Femur (tissue), 1 donor: ENCODE data around the gene NAGLU.
"Not testable (repeated sequence)": the region's sequence is repeated elsewhere in the genome, so short reads cannot be mapped to it uniquely, and the experiment has no call there.

ENCODE experiments used
- DNase-seq: peaks from one replicate; pipeline ENCODE4 v3.0.0-alpha.2; 2017

NAGLU gene

GRCh38 chr17:42545755-42546505 is 9.9 kb downstream of the NAGLU start:
- DNase-seq = not testable (repeated sequence)

- no peak for DNase-seq
Observed at GRCh38 chr17:42547001-42547461, 11.0 kb downstream of the NAGLU start.

DNA sequence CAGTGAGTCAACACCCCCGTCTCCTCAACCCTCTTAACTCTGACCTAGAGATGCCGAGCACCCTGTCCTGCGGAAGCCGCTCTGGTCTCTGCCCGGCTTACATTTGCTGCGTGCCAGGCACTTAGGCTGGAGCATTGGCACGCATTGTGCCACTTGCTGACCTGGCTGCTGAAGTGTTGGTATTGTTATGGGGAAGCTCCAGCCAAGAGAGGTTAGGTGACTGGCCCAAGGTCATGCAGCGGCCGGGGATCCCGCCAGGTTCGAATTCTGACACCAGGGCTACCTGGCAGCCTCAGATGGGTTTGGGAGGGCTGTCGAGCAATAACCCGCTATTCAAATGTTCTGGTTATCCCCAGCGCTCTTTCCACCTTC is 11.6 kb downstream of the NAGLU start:
- no peak for DNase-seq

- DNase-seq = peak; percentile 76
Observed at GRCh38 chr17:42548070-42548837, 12.2 kb downstream of the NAGLU start.

DNA sequence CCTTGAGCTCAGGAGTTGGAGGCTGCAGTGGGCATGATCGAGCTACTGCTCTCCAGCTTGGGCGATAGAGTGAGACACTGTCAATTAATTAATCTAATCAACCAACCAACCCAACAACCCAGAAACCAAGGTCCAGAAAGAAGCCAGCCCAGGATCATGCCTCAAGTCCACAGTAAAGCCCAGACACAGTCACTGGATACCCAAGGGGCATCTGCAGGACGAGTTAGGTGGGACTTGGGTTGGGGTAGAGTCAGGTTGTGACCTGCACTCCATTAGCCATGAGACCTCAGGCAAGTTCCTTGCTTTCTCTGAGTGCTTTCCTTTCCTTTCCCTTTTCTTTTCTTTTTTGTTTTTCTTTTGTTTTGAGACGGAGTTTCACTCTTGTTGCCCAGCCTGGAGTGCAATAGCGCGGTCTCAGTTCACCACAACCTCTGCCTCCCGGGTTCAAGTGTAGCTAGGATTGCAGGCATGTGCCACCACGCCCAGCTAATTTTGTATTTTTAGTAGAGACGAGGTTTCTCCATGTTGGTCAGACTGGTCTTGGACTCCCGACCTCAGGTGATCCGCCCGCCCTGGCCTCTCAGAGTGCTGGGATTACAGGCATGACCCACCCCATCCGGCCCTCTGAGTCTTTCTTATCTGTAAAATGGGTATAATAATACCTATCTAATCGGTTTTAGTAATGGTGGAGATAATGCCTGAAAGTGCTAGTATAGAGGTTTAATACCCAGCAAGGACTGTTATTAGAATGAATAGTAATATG is 13.1 kb downstream of the NAGLU start:
- DNase-seq = no peak

DNA sequence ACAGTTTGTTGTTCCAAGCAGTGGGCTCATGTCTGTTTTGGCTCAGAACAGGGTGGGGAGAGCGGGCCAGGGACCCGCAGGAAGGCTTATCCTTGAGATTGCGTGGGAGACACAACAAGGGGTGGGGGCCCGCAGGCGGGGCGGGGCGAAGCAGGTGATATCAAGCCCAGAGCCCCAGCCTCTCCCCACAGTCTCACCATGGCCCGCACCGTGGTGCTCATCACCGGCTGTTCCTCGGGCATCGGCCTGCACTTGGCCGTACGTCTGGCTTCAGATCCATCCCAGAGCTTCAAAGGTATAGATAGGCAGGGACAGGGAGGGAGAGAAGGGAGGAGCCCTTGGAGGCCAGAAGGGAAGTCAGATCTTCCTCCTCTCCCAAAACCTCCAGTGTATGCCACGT is 16.7 kb downstream of the NAGLU start, which contains the start of gene HSD17B1:
Gene HSD17B1, plus strand, starts transcription at position 188 of the 400 bp plus-strand sequence. Its CDS starts 11 bp downstream, at position 199.
- not testable (repeated sequence) for DNase-seq

- no peak for DNase-seq
Observed at GRCh38 chr17:42553161-42553818, 17.2 kb downstream of the NAGLU start.

GRCh38 chr17:42553866-42554249 is 17.8 kb downstream of the NAGLU start:
- no peak for DNase-seq

DNA sequence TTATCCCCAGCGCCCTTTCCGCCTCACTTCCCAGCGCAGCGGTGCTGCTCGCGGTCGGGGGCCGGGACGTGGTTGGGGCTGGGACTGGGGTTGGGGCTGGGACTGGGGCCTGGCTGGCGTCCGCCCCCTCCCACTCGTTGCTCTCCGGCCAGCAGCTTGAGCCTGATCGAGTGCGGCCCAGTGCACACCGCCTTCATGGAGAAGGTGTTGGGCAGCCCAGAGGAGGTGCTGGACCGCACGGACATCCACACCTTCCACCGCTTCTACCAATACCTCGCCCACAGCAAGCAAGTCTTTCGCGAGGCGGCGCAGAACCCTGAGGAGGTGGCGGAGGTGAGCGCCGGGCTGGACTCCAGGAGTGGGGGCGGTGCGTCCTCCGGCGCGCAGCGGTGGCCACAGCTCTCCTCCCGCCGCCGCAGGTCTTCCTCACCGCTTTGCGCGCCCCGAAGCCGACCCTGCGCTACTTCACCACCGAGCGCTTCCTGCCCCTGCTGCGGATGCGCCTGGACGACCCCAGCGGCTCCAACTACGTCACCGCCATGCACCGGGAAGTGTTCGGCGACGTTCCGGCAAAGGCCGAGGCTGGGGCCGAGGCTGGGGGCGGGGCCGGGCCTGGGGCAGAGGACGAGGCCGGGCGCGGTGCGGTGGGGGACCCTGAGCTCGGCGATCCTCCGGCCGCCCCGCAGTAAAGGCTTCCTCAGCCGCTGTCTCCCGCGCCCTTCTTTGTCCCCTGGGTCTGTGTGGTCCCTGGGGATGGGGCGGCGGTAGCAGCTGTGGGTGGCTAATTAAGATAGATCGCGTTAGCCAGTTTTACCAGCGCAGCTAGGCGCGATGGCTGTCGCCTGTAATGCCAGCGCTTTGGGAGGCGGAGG is 18.4 kb downstream of the NAGLU start:
- peak; percentile 95 for DNase-seq

DNA sequence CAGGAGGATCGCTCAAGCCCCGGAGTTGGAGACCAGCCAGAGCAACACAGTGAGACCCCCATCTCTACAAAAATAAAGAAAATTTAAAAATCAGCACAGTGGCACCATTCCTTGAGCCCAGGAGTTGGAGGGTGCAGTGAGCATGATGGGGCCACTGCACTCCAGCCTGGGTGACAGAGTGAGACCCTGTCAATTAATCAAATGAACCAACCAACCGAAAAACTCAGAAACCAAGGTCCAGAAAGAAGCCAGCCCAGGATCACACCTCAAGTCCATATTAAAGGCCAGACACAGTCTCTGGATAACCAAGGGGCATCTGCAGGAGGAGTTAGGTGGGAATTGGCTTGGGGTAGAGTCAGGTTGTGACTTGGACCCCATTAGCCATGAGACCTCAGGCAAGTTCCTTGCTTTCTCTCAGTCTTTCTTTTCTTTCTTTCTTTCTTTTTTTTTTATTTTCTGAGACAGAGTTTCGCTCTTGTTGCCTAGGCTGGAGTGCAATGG is 19.1 kb downstream of the NAGLU start:
- no peak for DNase-seq

DNA sequence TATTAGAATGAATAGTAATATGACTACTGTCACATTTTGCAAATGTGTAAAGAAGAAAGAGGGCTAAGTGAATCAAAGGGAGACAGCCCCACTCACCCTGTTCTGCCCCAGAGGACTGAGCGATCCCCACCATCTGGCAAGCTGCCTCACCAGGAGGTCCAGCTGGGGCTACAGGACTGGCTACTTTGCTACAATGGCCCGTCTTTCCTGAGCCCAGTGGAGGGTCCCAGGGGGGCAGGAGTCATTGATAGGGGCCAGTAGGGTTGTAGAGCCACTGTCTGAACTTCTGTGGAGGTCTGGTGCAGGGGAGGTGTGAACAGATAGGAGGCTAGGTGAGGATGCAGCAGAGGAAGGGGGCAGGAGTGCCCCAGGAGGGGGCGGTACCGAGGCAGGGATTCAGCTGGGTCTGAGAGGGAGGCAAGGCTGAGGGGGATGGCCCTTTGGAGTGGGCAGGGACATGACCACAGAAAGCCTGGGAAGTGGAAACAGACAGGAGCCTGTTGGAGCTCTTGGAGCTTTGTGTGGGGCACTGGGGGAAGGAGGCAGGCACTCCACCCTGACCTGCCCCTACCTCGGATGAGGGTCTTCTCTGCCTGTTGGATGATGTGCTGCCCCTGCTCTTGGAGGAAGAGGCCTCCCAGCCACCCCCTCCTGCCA is 20.0 kb downstream of the NAGLU start:
- DNase-seq = not testable (repeated sequence)

GRCh38 chr17:42559075-42559474 is 23.0 kb downstream of the NAGLU start:
- DNase-seq = no peak

DNA sequence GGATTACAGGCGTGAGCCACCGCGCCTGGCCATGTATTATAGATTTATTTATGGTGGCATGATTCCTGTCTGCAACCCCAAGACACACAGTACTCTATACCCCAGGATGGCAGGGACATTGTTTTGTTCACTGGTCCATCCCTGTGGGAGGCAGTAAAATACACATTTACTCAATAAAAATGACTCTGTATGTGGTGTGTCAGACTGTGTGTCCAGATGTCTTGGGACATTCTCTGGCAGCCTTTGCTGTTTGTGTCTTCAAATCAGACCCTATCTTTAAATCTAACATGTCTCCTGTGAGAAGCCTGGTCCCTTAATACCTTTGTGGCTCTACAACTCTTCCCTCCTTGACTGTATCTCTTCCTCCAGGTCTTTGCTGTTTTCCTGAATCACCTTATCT is 24.2 kb downstream of the NAGLU start:
- DNase-seq = no peak

DNA sequence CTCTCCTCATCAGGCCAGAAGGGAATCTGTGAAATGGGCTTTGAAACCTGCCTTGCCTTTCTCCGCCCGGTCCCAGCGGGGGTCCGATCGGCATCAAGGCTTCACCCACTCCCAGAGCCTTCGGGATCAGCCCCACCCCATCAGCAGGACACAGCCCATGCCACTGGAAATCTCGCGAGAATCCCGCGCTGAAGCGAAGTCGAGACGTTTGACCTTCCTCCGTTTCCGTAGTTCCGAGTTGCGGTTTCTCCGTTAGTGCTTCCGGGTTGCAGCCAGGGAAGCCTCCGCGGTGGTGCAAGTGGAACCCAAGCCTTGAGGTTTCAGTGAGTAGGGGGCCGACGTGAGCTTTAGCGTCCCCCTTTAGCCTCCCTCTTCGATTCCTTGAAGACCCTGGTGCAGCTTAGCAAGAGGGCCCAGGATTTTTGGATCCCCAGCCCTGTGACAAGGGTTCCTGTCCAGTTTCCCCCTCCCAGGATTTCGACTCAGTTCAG is 25.9 kb downstream of the NAGLU start, which contains the start of gene COASY:
Gene COASY, plus strand, starts transcription at position 252 of the 491 bp plus-strand sequence. CDS start 475 bp downstream, outside the sequence.
- DNase-seq = peak; percentile 98

- no peak for DNase-seq
Observed at GRCh38 chr17:42562388-42563142, 26.5 kb downstream of the NAGLU start.

DNA sequence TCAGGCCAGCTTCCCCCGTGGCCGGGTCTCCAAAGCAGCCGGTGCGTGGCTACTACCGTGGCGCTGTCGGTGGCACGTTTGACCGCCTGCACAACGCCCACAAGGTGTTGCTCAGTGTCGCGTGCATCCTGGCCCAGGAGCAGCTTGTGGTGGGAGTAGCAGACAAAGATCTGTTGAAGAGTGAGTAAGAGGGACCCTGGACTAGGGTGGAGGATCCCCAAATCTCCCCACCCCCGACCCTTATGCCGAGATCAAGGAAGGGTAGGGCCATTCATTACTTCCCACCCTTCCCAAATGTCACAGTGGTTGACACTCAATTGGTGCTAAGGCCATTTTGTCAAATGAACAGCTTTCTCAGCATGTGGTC is 27.1 kb downstream of the NAGLU start:
- no peak for DNase-seq

GRCh38 chr17:42563543-42563942 is 27.5 kb downstream of the NAGLU start:
- DNase-seq = no peak

- no peak for DNase-seq
Observed at GRCh38 chr17:42563950-42564349, 27.9 kb downstream of the NAGLU start.

DNA sequence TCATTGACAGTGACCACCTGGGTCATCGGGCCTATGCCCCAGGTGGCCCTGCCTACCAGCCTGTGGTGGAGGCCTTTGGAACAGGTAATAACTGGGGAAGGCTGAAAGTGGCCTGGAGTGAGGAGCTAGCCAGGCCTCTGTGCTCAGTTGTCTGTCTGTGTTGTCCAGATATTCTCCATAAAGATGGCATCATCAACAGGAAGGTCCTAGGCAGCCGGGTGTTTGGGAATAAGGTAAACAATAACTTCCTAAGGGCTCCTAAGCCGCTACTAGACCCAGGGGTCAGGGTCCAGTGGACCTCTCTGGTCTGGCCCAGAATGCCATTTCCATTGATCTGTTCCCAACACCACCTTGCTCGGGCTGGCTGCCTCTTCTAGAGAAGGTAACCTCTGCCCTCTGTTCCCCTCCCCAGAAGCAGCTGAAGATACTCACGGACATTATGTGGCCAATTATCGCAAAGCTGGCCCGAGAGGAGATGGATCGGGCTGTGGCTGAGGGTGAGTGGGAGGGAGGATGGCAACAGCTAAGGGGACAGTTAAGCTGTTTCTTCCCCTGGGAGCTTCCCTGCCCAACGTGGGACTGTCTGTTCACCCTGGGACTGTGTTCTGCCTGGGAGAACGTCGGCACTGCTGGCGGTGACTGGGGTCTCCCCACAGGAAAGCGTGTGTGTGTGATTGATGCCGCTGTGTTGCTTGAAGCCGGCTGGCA is 28.9 kb downstream of the NAGLU start:
- DNase-seq = no peak
